Activated naive CD4-positive, alpha-beta T cell treated with anti-CD3 and anti-CD28 coated beads, Interleukin-2, amount 10 ng/mL, durations not matched to agents 7 days and 5 days (primary cell): Measurements from ENCODE around the gene SPTBN5.
A peak's percentile ranks its signal among the peaks of the same experiment; 100 is the strongest.

Source experiments
- CTCF ChIA-PET: fragments of 350-600 bp; sonication (Branson Sonifier 250); formaldehyde crosslinking; loops from one replicate; lab custom pipeline; 2021; ENCODE audit warnings: antibody characterized with exemption; lab: Charles Lee
- DNase-seq: peaks from one replicate; pipeline ENCODE4 v3.0.0-alpha.2; 2020
- H3K27ac Mint-ChIP-seq: one replicate; pipeline ENCODE4 v1.8.0; 2021; ENCODE audit warnings: mild to moderate bottlenecking, moderate library complexity, mixed read lengths
- H3K27me3 Mint-ChIP-seq: one replicate; pipeline ENCODE4 v1.8.0; 2021; ENCODE audit warnings: mild to moderate bottlenecking, mixed read lengths
- H3K36me3 Mint-ChIP-seq: one replicate; pipeline ENCODE4 v1.8.0; 2021; ENCODE audit warnings: mixed read lengths
- H3K4me1 Mint-ChIP-seq: one replicate; pipeline ENCODE4 v1.8.0; 2021; ENCODE audit warnings: mixed read lengths
- H3K4me3 Mint-ChIP-seq: one replicate; pipeline ENCODE4 v1.8.0; 2021; ENCODE audit warnings: mild to moderate bottlenecking, moderate library complexity, mixed read lengths
- H3K9me3 Mint-ChIP-seq: one replicate; pipeline ENCODE4 v1.8.0; 2021; ENCODE audit warnings: mixed read lengths

Gene SPTBN5

DNA sequence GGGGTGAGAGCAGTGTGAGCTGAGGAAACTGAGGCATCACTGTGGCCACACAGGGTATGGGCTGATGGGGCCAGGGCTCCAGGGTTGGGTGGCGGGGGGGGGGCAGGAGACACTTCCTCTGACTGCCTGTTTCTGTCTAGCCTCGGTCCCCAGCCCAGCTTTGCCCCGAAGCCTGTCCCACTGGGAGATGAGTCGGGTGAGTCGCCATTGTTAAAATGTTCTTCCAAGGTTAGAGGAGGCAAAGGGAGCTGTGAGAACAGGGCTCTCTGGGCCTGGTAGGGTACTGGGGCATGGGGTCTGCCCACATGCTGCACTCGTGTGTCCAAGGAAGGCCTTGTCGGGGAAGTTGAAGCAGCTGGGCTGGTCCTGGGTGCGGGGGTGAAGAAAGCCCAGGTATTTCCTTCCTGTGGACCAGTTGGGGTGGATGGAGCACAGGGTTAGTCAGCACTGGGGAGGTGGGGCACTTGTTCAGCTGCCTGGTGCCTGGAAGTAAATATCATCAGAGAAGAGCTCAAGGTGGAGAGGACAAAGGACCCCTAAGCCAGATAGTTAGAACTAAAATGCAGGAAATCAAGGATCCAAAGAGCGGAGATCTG, 74.3 kb downstream of the SPTBN5 start:
- peaks cover 32% of the 10 kb centered on the region for H3K36me3 Mint-ChIP-seq
- no peaks in the 10 kb centered on the region for H3K9me3 Mint-ChIP-seq
- H3K4me3 Mint-ChIP-seq: no peak overlapping the region
- peak overlapping the region; percentile 72 for H3K27ac Mint-ChIP-seq
- H3K27me3 Mint-ChIP-seq: no peaks in the 10 kb centered on the region
- DNase-seq: no peak
- CTCF ChIA-PET: interaction anchor here (1.0 to 2.7 kb wide), 3 partner anchors 8 to 228 kb away, joined by 3 to 13 read pairs (median 8); partner anchors contain the start of gene MAPKBP1
- H3K4me1 Mint-ChIP-seq: no peaks in the 10 kb centered on the region

GRCh38 chr15:41817781-41818180, 76.1 kb downstream of the SPTBN5 start:
- CTCF ChIA-PET: interaction anchor here (1.1 to 1.8 kb wide), 3 partner anchors 45 to 266 kb away, joined by 3 to 6 read pairs (median 6); no protein-coding TSS in a partner anchor
- no peak for DNase-seq
- Mint-ChIP-seq H3K27ac (no peak overlapping the region), H3K4me1 (no peaks in the 10 kb centered on the region), H3K4me3 (no peak overlapping the region), H3K36me3 (peaks cover 34% of the 10 kb centered on the region), H3K27me3 (no peaks in the 10 kb centered on the region), H3K9me3 (no peaks in the 10 kb centered on the region)

GRCh38 chr15:41817327-41817726, 76.5 kb downstream of the SPTBN5 start:
- peaks cover 31% of the 10 kb centered on the region for H3K36me3 Mint-ChIP-seq
- H3K9me3 Mint-ChIP-seq: no peaks in the 10 kb centered on the region
- CTCF ChIA-PET: interaction anchor here (1.7 to 1.8 kb wide), 2 partner anchors 44 to 122 kb away, joined by 6 read pairs; no protein-coding TSS in a partner anchor
- no peaks in the 10 kb centered on the region for H3K27me3 Mint-ChIP-seq
- H3K27ac Mint-ChIP-seq: no peak overlapping the region
- H3K4me3 Mint-ChIP-seq: no peak overlapping the region
- peaks cover 2% of the 10 kb centered on the region for H3K4me1 Mint-ChIP-seq
- DNase-seq: no peak

DNA sequence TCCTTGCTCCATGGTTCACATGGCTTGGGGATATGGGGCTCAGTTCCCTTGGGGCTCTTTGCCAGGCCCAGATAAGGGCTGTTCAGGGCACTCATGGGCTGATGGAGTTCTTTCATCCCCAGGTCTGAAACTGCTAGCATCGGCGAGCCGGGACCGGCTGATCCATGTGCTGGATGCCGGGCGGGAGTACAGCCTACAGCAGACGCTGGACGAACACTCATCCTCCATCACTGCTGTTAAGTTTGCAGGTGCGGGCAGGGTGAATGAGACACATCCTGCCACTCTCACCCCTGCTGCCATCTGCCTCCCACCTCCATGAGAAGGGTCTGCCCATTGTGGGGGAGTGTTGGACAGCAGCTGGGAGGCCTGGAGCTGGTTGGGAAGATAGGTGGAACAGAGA, 77.1 kb downstream of the SPTBN5 start:
- peaks cover 7% of the 10 kb centered on the region for H3K4me1 Mint-ChIP-seq
- CTCF ChIA-PET: no interaction called here
- H3K27me3 Mint-ChIP-seq: no peaks in the 10 kb centered on the region
- no peaks in the 10 kb centered on the region for H3K9me3 Mint-ChIP-seq
- H3K36me3 Mint-ChIP-seq: peaks cover 33% of the 10 kb centered on the region
- H3K4me3 Mint-ChIP-seq: no peak overlapping the region
- DNase-seq: no peak
- no peak overlapping the region for H3K27ac Mint-ChIP-seq

GRCh38 chr15:41814534-41814933, 79.3 kb downstream of the SPTBN5 start:
- CTCF ChIA-PET: interaction anchor here (1.4 to 10.1 kb wide), 2 partner anchors 17 to 42 kb away, joined by 4 to 253 read pairs; partner anchors contain the start of gene MAPKBP1
- Mint-ChIP-seq H3K4me1 (peaks cover 26% of the 10 kb centered on the region), H3K36me3 (peaks cover 26% of the 10 kb centered on the region), H3K27ac (no peak overlapping the region), H3K4me3 (no peak overlapping the region), H3K9me3 (no peaks in the 10 kb centered on the region), H3K27me3 (no peaks in the 10 kb centered on the region)
- no peak for DNase-seq

- no peaks in the 10 kb centered on the region for H3K27me3 Mint-ChIP-seq
- no peaks in the 10 kb centered on the region for H3K9me3 Mint-ChIP-seq
- CTCF ChIA-PET: interaction anchor here (1.4 to 10.1 kb wide), 4 partner anchors 18 to 90 kb away, joined by 4 to 253 read pairs (median 44); partner anchors contain the start of gene MAPKBP1
These were observed 80.4 kb downstream of the SPTBN5 start for GRCh38 chr15:41813426-41813825.

DNA sequence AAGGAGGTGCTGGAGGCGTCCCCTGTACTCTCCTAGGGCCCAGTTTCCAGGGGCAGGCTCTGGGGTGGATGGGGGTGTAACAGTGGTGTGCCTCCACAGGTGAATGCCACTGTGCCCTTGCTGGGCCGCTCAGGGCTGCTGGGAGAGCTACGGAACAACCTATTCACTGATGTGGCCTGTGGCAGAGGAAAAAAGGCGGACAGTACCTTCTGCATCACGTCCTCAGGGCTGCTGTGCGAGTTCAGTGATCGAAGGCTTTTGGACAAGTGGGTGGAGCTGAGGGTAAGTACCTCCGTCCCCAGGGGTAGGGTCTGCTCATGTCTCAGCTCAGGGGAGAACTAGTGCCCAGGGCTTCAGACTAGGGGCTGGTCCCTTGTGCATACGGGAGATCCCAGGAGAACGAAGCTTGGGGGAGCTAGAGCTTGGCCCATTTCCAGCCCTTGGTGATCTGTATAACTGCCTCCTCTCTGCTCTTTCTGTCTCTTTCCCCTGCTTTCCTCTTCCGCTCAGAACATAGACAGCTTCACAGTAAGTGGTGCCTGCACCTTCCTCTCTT, 81.0 kb downstream of the SPTBN5 start:
- no peak overlapping the region for H3K4me3 Mint-ChIP-seq

More at GRCh38 chr15:41813426-41813825, 80.4 kb downstream of the SPTBN5 start:
- H3K4me3 Mint-ChIP-seq: no peak overlapping the region
- H3K27ac Mint-ChIP-seq: no peak overlapping the region
- DNase-seq: no peak
- H3K4me1 Mint-ChIP-seq: peaks cover 29% of the 10 kb centered on the region
- H3K36me3 Mint-ChIP-seq: peaks cover 21% of the 10 kb centered on the region

GRCh38 chr15:41811432-41812195, 82.2 kb downstream of the SPTBN5 start:
- CTCF ChIA-PET: interaction anchor here (0.6 to 10.1 kb wide), 27 partner anchors 9 to 350 kb away, joined by 3 to 253 read pairs (median 6); partner anchors contain the start of genes MAPKBP1 and PLA2G4B
- Mint-ChIP-seq H3K27ac (peak overlapping the region; percentile 62), H3K36me3 (peaks cover 10% of the 10 kb centered on the region), H3K27me3 (no peaks in the 10 kb centered on the region), H3K4me1 (peaks cover 29% of the 10 kb centered on the region), H3K9me3 (no peaks in the 10 kb centered on the region), H3K4me3 (no peak overlapping the region)
- DNase-seq: peak; percentile 83

More for the DNA sequence above, 81.0 kb downstream of the SPTBN5 start:
- no peaks in the 10 kb centered on the region for H3K9me3 Mint-ChIP-seq
- H3K27me3 Mint-ChIP-seq: no peaks in the 10 kb centered on the region
- H3K36me3 Mint-ChIP-seq: peaks cover 19% of the 10 kb centered on the region
- DNase-seq: no peak
- CTCF ChIA-PET: interaction anchor here (1.4 to 10.1 kb wide), 9 partner anchors 19 to 209 kb away, joined by 4 to 253 read pairs (median 18); partner anchors contain the start of gene MAPKBP1
- H3K27ac Mint-ChIP-seq: no peak overlapping the region
- H3K4me1 Mint-ChIP-seq: peaks cover 29% of the 10 kb centered on the region

- Mint-ChIP-seq H3K27ac (peak overlapping the region; percentile 62), H3K4me1 (peaks cover 30% of the 10 kb centered on the region), H3K36me3 (peaks cover 10% of the 10 kb centered on the region), H3K4me3 (no peak overlapping the region), H3K27me3 (no peaks in the 10 kb centered on the region), H3K9me3 (no peaks in the 10 kb centered on the region)
- DNase-seq: no peak
- CTCF ChIA-PET: interaction anchor here (0.7 to 10.1 kb wide), 24 partner anchors 10 to 514 kb away, joined by 3 to 253 read pairs (median 6); partner anchors contain the start of genes MAPKBP1 and PLA2G4B
These were observed 83.0 kb downstream of the SPTBN5 start for GRCh38 chr15:41810651-41811431.

DNA sequence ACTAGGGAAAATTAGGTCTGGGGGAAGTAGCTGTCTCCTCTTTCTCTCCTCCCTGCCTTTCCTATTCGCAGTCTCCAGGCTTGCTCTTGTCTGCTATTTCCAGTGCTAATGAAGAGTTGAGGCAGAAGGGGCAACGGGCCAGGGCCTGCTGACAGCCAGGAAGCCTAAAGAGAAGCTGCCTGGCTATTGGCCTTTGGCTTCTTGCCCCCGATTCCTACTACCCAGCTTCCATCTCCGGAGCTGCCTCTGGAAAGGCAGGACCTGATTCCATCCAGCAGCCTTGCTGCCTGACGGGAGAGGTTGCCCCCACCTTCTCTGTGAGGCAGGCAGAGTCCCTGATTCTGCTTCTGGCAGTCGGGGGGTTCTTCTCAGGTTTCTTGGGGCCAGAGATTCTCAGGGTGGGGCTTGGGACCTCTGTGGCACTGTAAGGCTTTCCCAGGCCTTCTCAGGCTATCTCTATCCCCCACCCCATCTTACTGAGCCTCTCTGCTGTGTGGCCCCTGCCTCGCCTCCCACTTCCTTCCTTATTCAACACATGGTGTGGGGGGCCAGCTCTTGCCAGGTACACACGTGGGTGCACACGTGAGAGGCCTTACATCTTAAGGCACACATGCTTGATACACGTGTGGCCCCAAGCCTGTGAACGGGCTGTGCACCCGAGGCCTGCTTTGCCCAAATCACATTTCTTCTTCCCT, 84.2 kb downstream of the SPTBN5 start:
- CTCF ChIA-PET: interaction anchor here (0.7 to 10.1 kb wide), 13 partner anchors 8 to 344 kb away, joined by 3 to 253 read pairs (median 15); partner anchors contain the start of gene MAPKBP1
- H3K4me1 Mint-ChIP-seq: peaks cover 40% of the 10 kb centered on the region
- H3K27me3 Mint-ChIP-seq: no peaks in the 10 kb centered on the region
- H3K27ac Mint-ChIP-seq: no peak overlapping the region
- H3K9me3 Mint-ChIP-seq: no peaks in the 10 kb centered on the region
- peaks cover 10% of the 10 kb centered on the region for H3K36me3 Mint-ChIP-seq
- H3K4me3 Mint-ChIP-seq: no peak overlapping the region
- DNase-seq: no peak

DNA sequence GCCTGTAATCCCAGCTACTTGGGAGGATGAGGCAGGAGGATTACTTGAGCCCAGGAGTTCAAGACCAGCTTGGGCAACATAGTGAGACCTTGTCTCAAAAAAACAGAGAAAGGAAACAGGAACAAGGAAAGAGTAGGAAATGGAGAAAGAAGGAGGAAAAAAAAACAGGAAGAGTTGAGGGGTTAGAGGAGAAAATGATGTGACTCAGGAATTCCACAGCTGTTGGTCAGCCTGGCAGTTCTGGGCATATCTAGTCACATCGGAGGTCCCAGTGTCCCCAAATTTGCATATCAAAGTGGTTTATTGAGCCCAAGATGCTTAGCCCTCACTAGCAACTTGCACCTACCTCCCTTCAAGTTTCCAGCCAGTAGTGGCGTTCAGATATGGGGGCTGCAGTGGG, 84.7 kb downstream of the SPTBN5 start:
- CTCF ChIA-PET: interaction anchor here (0.7 to 10.1 kb wide), 8 partner anchors 8 to 251 kb away, joined by 3 to 253 read pairs (median 17); partner anchors contain the start of gene MAPKBP1
- Mint-ChIP-seq H3K27me3 (no peaks in the 10 kb centered on the region), H3K9me3 (no peaks in the 10 kb centered on the region), H3K36me3 (peaks cover 8% of the 10 kb centered on the region), H3K27ac (no peak overlapping the region), H3K4me1 (peaks cover 43% of the 10 kb centered on the region), H3K4me3 (no peak overlapping the region)
- DNase-seq: no peak

GRCh38 chr15:41806291-41807181, 87.3 kb downstream of the SPTBN5 start:
- CTCF ChIA-PET: interaction anchor here (10.1 kb wide), 1 partner anchor 34 kb away, joined by 253 read pairs; the partner anchor contains the start of gene MAPKBP1
- no peaks in the 10 kb centered on the region for H3K9me3 Mint-ChIP-seq
- peak overlapping the region; percentile 33 for H3K27ac Mint-ChIP-seq
- H3K4me1 Mint-ChIP-seq: peaks cover 33% of the 10 kb centered on the region
- no peak for DNase-seq
- H3K36me3 Mint-ChIP-seq: peaks cover 2% of the 10 kb centered on the region
- no peaks in the 10 kb centered on the region for H3K27me3 Mint-ChIP-seq
- H3K4me3 Mint-ChIP-seq: no peak overlapping the region
